WERI-Rb-1 (cell line): ENCODE results near the gene MICAL3.

ENCODE experiments used
- DNase-seq: peaks from one replicate; pipeline ENCODE4 v3.0.0-alpha.2; 2020
- H3K27ac ChIP-seq: fragments of 250-450 bp; sonication (Bioruptor Pico); 2 replicates; pipeline ENCODE4 v1.5.1; 2020; ENCODE audit warnings: mild to moderate bottlenecking, moderate library complexity
- H3K27me3 ChIP-seq: fragments of 250-450 bp; sonication (Bioruptor Pico); 2 replicates; pipeline ENCODE4 v1.5.1; 2021; ENCODE audit warnings: mild to moderate bottlenecking, low read depth, moderate library complexity; ENCODE audit not compliant: insufficient read depth, severe bottlenecking
- H3K36me3 ChIP-seq: fragments of 250-450 bp; sonication (Bioruptor Pico); 2 replicates; pipeline ENCODE4 v1.5.1; 2020; ENCODE audit warnings: mild to moderate bottlenecking, moderate library complexity
- H3K4me3 ChIP-seq: 2 replicates; pipeline ENCODE4 v1.5.1; 2011; ENCODE audit warnings: low read depth, mild to moderate bottlenecking, control low read depth, low read length
- H3K9me3 ChIP-seq: fragments of 250-450 bp; sonication (Bioruptor Pico); 2 replicates; pipeline ENCODE4 v1.5.1; 2021; ENCODE audit warnings: mild to moderate bottlenecking, moderate library complexity; ENCODE audit not compliant: severe bottlenecking
- TF ChIP-seq, protein P1 (sequence below): IDR thresholded peaks from 2 replicates; pipeline ENCODE4 v1.5.1; 2011; ENCODE audit warnings: low read depth, mild to moderate bottlenecking, control low read depth, inconsistent platforms, low read length

Gene MICAL3

DNA sequence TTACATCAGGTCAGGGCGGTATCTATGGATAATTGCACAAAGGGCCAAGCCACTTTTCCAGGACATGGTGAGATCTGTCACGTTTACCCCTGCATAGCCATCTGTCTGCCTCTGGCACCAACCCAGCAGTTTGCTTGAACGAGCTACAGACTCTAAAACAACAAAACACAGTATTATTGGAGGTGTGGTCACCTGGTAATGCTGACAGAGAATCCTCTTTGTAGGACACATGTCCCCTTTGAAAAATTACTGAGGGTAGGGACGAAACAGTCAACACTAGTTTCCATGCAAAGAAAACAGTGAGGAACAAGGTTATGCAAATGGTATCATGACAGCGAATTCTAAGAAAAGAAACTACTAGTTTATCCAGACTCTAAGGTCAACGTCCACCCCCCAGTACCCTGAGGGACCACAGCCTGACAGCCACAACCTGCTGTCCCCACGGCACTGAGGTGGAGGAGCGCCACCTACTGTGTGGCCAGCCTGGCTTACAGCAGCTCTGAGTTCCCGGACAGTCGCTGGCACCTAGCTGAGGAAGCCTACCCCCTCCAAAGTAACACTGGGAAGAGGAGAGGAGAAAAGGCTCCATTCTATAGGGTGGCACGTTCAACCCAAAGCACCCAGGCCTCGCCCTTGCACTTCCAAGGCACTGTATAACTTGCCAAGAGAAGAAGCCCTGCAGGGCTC is 132.7 kb downstream of the MICAL3 start:
- no peak overlapping the region for H3K27ac ChIP-seq
- H3K36me3 ChIP-seq, result peaks cover 36% of the 10 kb centered on the region
- H3K4me3 ChIP-seq, result no peak overlapping the region
- peak; percentile 61 for DNase-seq
- no peaks in the 10 kb centered on the region for H3K9me3 ChIP-seq
- TF ChIP-seq, protein P1, sequence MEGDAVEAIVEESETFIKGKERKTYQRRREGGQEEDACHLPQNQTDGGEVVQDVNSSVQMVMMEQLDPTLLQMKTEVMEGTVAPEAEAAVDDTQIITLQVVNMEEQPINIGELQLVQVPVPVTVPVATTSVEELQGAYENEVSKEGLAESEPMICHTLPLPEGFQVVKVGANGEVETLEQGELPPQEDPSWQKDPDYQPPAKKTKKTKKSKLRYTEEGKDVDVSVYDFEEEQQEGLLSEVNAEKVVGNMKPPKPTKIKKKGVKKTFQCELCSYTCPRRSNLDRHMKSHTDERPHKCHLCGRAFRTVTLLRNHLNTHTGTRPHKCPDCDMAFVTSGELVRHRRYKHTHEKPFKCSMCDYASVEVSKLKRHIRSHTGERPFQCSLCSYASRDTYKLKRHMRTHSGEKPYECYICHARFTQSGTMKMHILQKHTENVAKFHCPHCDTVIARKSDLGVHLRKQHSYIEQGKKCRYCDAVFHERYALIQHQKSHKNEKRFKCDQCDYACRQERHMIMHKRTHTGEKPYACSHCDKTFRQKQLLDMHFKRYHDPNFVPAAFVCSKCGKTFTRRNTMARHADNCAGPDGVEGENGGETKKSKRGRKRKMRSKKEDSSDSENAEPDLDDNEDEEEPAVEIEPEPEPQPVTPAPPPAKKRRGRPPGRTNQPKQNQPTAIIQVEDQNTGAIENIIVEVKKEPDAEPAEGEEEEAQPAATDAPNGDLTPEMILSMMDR, result peak; percentile 94
- no peaks in the 10 kb centered on the region for H3K27me3 ChIP-seq

DNA sequence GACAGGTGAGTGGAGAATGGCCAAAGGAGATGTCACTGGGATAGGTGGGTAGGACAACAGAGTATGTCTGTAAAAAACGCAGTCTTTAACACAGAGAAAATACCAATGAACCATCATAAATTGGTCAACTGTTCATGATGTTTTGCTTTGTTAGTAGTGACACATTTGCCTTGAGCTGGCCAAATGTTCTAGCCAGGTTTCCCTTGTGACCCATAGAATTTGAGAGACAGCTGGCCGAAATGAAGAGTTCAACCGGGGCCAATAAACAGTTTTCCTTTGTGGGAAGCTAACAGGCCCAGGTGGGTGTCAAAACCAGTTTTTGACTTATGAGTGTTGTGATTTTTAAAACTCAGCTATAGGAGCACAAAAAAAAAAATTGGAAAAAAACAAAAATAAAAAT is 133.5 kb downstream of the MICAL3 start:
- TF ChIP-seq, protein P1, result no peak
- H3K9me3 ChIP-seq, result no peaks in the 10 kb centered on the region
- peaks cover 41% of the 10 kb centered on the region for H3K36me3 ChIP-seq
- DNase-seq, result no peak
- H3K27ac ChIP-seq, result no peak overlapping the region
- H3K4me3 ChIP-seq, result no peak overlapping the region
- no peaks in the 10 kb centered on the region for H3K27me3 ChIP-seq

DNA sequence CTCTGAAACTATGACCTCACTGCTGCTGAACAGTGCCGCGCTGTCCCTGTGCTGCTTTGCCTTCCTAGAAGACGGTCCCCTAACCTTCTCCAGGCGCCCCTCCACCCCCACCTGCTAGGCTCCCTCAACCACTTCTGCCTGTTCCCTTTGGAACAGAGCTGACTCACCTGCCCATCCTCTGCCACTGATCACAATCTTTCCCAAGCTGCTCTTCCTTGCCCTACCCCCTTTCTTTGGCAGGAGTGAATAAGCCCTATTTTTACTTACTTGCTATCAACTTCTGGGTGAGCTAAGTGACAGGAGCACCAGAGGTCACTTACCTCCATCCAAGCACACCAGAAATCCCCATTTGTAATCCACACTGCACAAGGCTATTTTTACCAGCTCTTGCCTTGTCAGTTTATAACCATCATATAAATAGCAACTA is 134.1 kb downstream of the MICAL3 start:
- DNase-seq, result no peak
- Histone ChIP-seq H3K9me3 (no peaks in the 10 kb centered on the region), H3K4me3 (no peak overlapping the region), H3K27ac (no peak overlapping the region), H3K36me3 (peaks cover 44% of the 10 kb centered on the region), H3K27me3 (no peaks in the 10 kb centered on the region)
- TF ChIP-seq, protein P1, result no peak

DNA sequence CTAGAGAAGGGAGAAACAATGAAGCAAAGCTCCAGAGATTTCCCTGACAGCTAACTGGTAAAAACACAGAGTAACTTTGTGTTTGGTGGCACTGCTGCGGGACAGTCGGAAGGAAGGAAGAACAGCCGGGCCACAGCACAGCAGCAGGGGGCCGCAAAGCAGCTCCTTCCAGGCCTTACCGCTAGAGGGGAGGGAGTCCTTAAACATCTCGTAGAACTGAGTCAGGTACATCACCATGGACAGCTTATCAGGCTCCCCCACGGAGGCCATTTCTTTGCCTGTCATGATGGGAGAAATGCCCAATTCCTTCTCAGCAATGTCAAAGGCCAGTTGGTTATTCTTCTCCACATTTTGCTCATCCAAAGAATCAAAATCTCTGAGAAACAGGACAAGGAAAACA is 135.5 kb downstream of the MICAL3 start:
- Histone ChIP-seq H3K9me3 (no peaks in the 10 kb centered on the region), H3K4me3 (no peak overlapping the region), H3K27ac (no peak overlapping the region), H3K36me3 (peaks cover 51% of the 10 kb centered on the region), H3K27me3 (no peaks in the 10 kb centered on the region)
- TF ChIP-seq, protein P1, result no peak
- no peak for DNase-seq

DNA sequence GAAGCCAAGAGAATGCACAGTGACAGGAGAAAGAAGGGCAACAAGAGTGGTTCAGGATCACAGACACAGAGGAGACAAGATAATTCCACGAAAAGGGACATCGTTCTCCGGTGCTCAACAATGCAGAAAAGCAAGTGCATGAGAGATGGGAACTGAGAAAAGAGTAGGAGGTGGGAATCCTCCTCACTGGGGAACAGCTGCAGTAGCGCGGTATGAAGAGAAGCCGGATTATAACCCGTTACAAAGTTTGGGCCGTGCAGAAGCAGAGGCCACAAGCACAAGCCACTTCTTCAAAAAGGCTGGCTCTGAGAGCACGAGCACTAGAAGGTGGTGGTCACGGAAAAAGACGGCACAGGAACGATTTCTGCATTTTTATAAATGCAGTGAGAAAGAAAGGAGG is 135.9 kb downstream of the MICAL3 start:
- Histone ChIP-seq H3K4me3 (no peak overlapping the region), H3K27ac (no peak overlapping the region), H3K27me3 (no peaks in the 10 kb centered on the region), H3K36me3 (peaks cover 53% of the 10 kb centered on the region), H3K9me3 (no peaks in the 10 kb centered on the region)
- TF ChIP-seq, protein P1, result no peak
- DNase-seq, result no peak

DNA sequence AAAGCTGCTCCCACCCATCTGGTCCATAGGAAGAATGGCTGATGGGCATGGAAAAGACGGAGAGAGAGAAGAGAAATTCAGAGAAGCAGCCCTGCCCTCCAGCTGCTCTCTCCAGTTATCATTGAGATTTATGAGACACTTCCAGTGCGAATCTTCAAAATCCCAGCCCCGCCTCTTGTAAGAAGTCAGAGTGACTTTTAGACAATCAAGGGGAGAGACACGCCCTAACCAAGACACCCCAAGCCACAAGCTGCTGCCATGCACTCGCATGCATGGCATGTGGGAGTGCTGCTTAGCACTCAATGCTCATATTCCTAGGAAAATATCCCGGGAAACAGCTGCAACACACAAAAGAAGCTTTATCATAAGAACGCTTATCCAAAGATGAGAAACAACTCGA is 139.5 kb downstream of the MICAL3 start:
- H3K4me3 ChIP-seq, result no peak overlapping the region
- no peak overlapping the region for H3K27ac ChIP-seq
- H3K9me3 ChIP-seq, result no peaks in the 10 kb centered on the region
- no peak for DNase-seq
- TF ChIP-seq, protein P1, result no peak
- no peaks in the 10 kb centered on the region for H3K27me3 ChIP-seq
- H3K36me3 ChIP-seq, result peaks cover 51% of the 10 kb centered on the region
